ENCODE measurements around the gene AUTS2. TPM values are rescaled to one million over a fixed set of nuclear protein-coding genes. Genes with fewer than 3 reads are reported as not detected.

Gene AUTS2
- total RNA-seq, 1 experiment from 2014 or later = 50.0 TPM

- H3K36me3 Mint-ChIP-seq = no peaks in the 10 kb centered on the region
- H3K4me1 Mint-ChIP-seq = 0 out of 2 replicates have a peak, but pooled peaks cover 2% of the 10 kb centered on the region
- DNase-seq (ENCODE audit: low spot score) (no peak), ATAC-seq (no peak)
- H3K27ac Mint-ChIP-seq = no peak overlapping the region
- ChIA-PET POLR2A (no interaction called here), CTCF (no interaction called here)
- no peaks in the 10 kb centered on the region for H3K9me3 Mint-ChIP-seq
- peaks cover 2% of the 10 kb centered on the region; the same call in 1 of the 2 replicates for H3K27me3 Mint-ChIP-seq (ENCODE audit: low read depth)
- TF ChIP-seq ZBTB21 (CRISPR knock-in tag; IDR thresholded peaks at IDR 0.05; ENCODE audit: borderline replicate concordance) = no peak
- no peak for TF ChIP-seq FOXP1 (CRISPR knock-in tag; IDR thresholded peaks at IDR 0.05; ENCODE audit: borderline replicate concordance)
- TF ChIP-seq GABPB1 (CRISPR knock-in tag; IDR thresholded peaks at IDR 0.05) = no peak
- no peak for TF ChIP-seq ATF2 (CRISPR knock-in tag; IDR thresholded peaks at IDR 0.05; ENCODE audit: borderline replicate concordance, low read depth)
- TF ChIP-seq USF2 (CRISPR knock-in tag; IDR thresholded peaks at IDR 0.05) = no peak
- no peak for TF ChIP-seq FOXJ3 (CRISPR knock-in tag; IDR thresholded peaks at IDR 0.05; ENCODE audit: borderline replicate concordance)
- no peak for TF ChIP-seq PREB (CRISPR knock-in tag; IDR thresholded peaks at IDR 0.05; ENCODE audit: borderline replicate concordance)
- TF ChIP-seq FOXK1 (CRISPR knock-in tag; IDR thresholded peaks at IDR 0.05) = no peak
- TF ChIP-seq ZNF281 (CRISPR knock-in tag; IDR thresholded peaks at IDR 0.05) = no peak
- no peak for TF ChIP-seq MLX (CRISPR knock-in tag; IDR thresholded peaks at IDR 0.05)
- no peak for TF ChIP-seq OVOL2 (CRISPR knock-in tag; IDR thresholded peaks at IDR 0.05; ENCODE audit: borderline replicate concordance)
- TF ChIP-seq USF1 (CRISPR knock-in tag; IDR thresholded peaks at IDR 0.05) = no peak
- TF ChIP-seq NR3C1 (CRISPR knock-in tag; conservative IDR thresholded peaks at IDR 0.05; ENCODE audit: low read depth) = no peak
- H3K4me3 Mint-ChIP-seq = no peak overlapping the region
Measured at GRCh38 chr7:70466725-70467364, 868.6 kb downstream of the AUTS2 start.

- Mint-ChIP-seq H3K27ac (no peak overlapping the region), H3K27me3 (ENCODE audit: low read depth) (peaks cover under 1% of the 10 kb centered on the region; the same call in 1 of the 2 replicates), H3K9me3 (no peaks in the 10 kb centered on the region), H3K4me1 (0 out of 2 replicates have a peak, but pooled peaks cover 2% of the 10 kb centered on the region), H3K4me3 (no peak overlapping the region), H3K36me3 (no peaks in the 10 kb centered on the region)
- ChIA-PET CTCF (no interaction called here), POLR2A (no interaction called here)
- TF ChIP-seq MXD4 (CRISPR knock-in tag; IDR thresholded peaks at IDR 0.05; ENCODE audit: borderline replicate concordance) (no peak), EMX1 (CRISPR knock-in tag; IDR thresholded peaks at IDR 0.05) (no peak), ZNF138 (CRISPR knock-in tag; conservative IDR thresholded peaks at IDR 0.05) (no peak), SOX15 (CRISPR knock-in tag; IDR thresholded peaks at IDR 0.05) (no peak), IRF2 (CRISPR knock-in tag; IDR thresholded peaks at IDR 0.05; ENCODE audit: borderline replicate concordance, low read depth) (no peak)
- DNase-seq (ENCODE audit: low spot score) = no peak
- no peak for ATAC-seq
Measured at GRCh38 chr7:70470746-70471145, 872.5 kb downstream of the AUTS2 start.
